HG03439 (cell line): ENCODE data around the gene BCL2A1.
"Not testable (repeated sequence)": the region's sequence is repeated elsewhere in the genome, so short reads cannot be mapped to it uniquely, and the experiment has no call there.

Source experiments
- ATAC-seq: cut with Tn5 transposase; IDR thresholded peaks from one replicate; pipeline ENCODE4 v1.9.1; 2021; ENCODE audit warnings: mild to moderate bottlenecking, moderate library complexity; ENCODE audit not compliant: unreplicated experiment

BCL2A1 gene

DNA sequence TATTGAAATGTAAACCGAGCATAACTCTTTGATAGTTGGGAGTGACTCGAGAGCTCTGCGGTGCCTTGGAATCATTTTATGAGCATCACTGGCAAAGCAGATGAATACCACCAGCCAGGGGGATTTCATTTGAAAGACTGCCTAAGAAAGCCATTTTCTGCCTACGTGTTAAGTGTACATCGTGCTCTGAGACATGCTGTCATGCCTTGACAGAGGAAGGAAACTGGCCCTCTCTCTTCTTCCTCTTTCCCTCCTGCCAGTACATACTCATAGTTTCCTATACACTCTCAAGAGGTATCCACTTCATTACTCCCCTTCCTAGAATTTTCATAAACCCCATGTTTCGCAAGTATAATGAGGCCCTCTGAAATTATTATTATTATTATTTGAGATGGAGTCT is 8.8 kb downstream of the BCL2A1 start:
- no peak for ATAC-seq

- no peak for ATAC-seq
Measured at GRCh38 chr15:79960502-79961212, 10.3 kb downstream of the BCL2A1 start.

DNA sequence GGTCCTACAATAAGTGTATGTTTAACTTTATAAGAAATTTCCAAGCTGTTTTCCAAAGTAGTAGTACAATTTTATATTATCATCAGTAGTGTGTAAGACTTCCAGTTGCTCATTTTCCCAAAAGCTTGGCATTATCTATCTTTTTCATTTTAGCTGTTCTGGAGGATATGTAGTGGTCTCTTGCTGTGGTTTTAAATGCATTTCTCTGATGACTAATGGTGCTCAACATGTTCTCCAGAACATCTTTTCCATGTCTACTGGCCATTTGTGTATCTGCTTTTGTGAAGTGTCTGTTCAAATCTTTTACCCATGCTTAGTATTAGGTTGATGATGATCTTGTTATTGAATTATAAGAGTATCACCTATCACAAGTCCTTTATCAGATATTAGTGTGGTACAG is 13.3 kb downstream of the BCL2A1 start:
- ATAC-seq: no peak

GRCh38 chr15:79956354-79956939 is 14.5 kb downstream of the BCL2A1 start:
- no peak for ATAC-seq

DNA sequence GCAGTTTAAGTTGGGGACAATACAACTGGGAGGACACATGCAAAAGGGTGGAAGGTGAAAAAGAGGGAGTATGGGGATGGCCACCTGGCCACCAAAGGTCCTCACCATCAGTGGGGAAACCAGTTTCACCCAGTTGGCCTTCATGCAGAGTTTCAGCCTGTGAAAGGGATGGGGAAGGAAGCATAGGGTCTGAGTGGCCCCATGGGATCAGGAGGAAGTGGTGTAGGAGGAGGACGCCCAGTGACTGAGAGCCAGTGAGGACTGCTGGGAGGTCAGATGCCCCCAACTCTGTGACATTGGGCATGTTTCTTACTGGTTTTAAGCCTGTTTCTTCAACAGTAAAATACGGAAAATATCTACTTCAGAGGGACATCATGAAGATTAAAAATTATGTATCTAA is 16.3 kb downstream of the BCL2A1 start:
- ATAC-seq: no peak

- ATAC-seq: no peak
Measured at GRCh38 chr15:79953951-79954444, 17.0 kb downstream of the BCL2A1 start.

GRCh38 chr15:79952329-79952728 is 18.7 kb downstream of the BCL2A1 start:
- no peak for ATAC-seq

DNA sequence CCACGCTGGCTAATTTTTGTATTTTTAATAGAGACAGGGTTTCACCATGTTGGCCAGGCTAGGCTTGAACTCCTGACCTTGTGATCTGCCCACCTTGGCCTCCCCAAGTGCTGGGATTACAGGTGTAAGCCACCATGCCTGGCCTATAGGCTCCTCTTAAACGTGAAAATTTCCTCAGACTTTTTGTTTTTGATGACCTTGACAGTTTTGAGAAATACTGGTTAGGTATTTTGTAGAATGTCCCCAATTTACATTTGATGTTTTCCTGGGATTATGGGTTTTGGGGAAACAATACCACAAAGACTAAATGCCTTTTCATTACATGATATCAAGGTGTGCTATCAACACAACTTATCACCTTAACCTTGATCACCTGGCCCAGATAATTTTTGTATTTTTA is 20.7 kb downstream of the BCL2A1 start:
- no peak for ATAC-seq

GRCh38 chr15:79948761-79949160 is 22.2 kb downstream of the BCL2A1 start:
- no peak for ATAC-seq

DNA sequence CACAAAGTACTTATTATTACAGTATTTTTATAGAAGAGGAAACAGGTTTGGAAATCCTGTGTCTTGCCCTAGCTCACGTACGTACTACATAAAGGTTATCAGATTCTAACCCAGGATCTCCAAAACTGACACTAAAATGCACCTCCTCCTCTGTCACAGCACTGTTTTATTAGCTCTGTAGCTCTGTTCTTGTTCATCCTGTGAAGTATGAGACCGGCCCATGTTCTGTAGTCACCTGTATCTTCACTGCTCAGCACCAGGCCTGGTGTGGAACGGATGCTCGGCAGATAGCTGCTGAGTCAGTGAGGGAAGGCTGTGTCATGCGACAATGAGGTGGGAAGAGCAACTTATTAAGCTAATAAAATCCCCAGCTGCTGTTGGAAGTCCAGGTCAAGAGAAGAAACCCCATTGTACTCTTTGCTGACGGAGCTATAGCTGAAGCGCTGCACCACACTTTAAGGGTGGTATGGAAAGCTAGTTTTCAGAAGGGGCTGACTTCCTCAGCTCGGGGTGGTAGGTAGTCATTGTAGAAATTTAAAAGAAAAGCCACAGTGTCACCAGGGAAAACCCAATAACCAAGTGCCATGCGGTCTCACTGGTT is 22.8 kb downstream of the BCL2A1 start:
- ATAC-seq: no peak

DNA sequence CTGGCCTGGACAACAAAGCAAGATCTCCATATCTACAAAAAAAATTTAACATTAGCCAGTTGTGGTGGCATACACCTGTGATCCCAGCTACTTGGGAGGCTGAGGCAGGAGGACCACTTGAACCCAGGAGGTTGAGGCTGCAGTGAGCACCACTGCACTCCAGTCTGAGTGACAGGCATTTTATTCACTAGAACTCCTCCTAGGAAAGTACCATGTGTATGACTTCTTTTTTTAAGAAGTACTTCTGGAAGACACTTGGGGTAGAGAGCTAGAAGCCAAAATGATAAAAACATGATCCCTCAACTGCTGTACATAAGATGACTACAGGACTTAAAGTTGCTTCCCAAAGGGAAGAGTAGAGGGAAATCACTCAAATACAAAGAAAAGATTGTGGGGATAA is 24.0 kb downstream of the BCL2A1 start:
- ATAC-seq: no peak

GRCh38 chr15:79944622-79945021 is 26.4 kb downstream of the BCL2A1 start:
- ATAC-seq: no peak

DNA sequence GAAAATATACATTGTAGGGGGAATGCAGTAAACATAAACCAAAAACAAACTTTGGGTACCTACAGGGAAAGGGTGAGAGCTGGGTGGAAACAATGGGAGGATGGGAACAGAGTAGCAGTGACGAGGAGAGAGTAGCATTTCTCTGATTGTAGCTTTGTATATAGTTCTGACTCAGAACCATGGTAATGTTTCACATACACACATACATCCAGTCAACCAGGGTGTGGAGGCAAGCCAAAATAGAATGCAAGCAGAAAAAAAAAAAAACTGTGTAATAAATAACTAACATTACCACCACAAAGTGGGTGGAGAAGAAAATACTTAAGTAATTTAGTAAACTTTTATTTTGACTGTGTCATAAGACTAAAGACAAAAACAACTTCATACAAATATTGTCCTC is 27.2 kb downstream of the BCL2A1 start:
- ATAC-seq: peak; percentile 76

GRCh38 chr15:79942741-79943481 is 28.1 kb downstream of the BCL2A1 start:
- no peak for ATAC-seq

DNA sequence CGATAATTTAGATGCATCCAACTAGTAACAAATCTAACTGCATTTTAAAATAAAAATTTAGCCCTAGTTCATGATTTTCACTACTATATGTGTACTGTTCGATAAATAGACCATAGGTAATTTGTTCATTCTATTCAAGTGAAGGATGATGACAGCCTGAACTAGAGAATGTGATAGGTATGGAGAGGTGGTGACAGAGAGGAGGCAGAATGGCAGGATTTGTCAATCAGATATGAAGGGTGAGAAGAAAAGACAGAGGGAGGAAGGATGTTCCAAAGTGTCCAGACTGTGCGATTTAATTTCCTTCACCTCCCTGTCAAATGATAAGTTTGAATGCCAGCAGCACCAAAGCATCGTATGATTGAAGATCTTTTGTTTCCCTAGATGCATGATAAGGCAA is 31.6 kb downstream of the BCL2A1 start:
- no peak for ATAC-seq

DNA sequence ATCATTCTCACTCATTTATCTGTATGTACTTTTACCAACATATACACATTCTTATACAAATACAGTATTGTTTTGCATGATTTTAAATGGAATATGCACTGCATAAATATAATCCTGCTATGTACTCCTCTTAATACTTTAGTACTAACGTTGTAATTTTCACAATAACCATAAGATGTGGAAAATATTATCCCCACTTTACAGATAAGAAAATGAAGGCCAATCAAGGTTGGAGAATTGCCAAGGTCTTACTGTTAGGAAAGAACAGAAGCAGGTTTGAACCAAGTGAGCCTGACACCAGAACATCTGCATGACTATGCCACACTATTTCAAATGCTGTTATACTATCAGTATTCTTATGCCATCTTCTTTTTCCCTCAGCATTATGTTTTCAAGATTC is 32.9 kb downstream of the BCL2A1 start:
- ATAC-seq: no peak

GRCh38 chr15:79935556-79936201 is 35.3 kb downstream of the BCL2A1 start:
- ATAC-seq: not testable (repeated sequence)

DNA sequence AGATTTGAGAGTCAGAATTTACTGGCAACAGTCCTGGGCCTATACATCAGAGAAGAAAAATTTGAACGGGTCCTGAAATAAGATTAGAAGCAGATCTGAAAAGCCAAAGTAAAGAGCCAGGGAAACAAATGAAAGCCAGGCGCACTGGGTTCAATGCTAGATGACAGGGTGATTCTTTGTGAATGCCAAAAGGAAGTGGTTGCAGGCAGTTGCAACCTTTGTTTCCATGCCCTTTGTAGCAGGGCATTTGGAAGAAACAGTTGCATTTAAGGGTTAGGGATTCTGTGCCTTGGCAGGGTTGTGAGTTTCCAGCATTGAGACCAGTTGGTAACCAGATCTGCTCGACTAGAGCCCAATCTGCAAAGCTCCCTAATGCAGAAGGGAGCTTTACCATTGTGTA is 37.8 kb downstream of the BCL2A1 start:
- ATAC-seq: no peak

- no peak for ATAC-seq
Measured at GRCh38 chr15:79932447-79932846, 38.5 kb downstream of the BCL2A1 start.

- ATAC-seq: no peak
Measured at GRCh38 chr15:79930516-79930915, 40.5 kb downstream of the BCL2A1 start.

DNA sequence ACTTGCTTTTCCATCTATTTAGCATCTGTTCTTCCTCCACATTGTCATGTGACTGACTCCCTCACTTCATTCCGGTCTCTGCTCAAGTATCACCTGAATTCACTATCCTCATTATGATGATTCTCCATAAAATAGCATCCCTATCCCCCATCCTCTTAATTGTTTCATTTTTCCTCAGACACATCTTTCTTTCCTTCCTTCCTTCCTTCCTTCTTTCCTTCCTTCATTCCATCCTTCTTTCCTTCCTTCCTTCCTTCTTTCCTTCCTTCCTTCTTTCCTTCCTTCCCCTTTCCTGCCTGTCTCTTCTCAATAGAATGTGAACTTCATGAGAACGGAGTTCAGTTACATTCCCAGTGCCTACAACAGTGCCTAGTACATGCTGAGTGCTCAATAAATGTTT is 41.6 kb downstream of the BCL2A1 start:
- ATAC-seq: no peak
